ENCODE results near the gene RRBP1.

RRBP1 gene

DNA sequence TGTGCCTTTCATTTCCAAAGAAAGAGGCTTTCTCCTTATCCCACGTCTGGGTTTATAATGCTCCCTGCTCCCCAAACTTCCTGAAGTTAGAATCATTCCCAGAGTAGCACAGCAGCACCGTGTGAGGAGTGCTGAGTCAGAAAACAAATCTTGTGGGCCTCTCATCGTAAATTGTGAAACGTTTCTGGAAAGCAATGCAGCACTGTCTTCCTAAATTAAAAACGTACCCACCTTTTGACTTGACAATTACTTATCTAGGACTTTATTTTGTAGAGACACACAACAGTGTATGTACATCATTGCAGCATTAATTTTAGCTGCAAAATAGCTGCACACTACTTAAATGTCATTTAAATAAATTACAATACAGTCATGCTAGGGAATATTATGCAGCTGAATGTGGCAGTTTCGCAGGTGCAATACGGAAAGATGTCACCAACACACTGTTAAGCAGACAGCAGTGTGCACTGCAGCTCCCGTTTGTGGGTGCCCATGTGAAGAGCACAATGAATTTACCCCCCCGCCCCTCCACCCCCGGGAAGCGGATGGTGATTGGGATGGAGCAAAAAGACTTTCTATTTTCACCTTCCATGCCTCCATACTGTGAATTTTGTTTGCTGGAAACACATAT lies 30.8 kb downstream of the RRBP1 start:
- Histone ChIP-seq H3K4me3 (ENCODE audit: low read length) (no peak overlapping the region), H3K9me3 (ENCODE audit: insufficient read depth, low read length) (no peaks in the 10 kb centered on the region), H3K27me3 (ENCODE audit: low read depth, low read length) (no peaks in the 10 kb centered on the region), H3K79me2 (ENCODE audit: low read length) (no peaks in the 10 kb centered on the region), H3K9ac (ENCODE audit: low read length) (no peak overlapping the region), H3K27ac (ENCODE audit: low read length) (no peak overlapping the region), H3K4me1 (ENCODE audit: low read length) (peaks cover 9% of the 10 kb centered on the region), H4K20me1 (ENCODE audit: insufficient read depth, low read length) (peaks cover 18% of the 10 kb centered on the region), H3K4me2 (ENCODE audit: low read length) (no peak overlapping the region), H2AFZ (ENCODE audit: low read depth, low read length) (no peak overlapping the region), H3K36me3 (replicated peaks; ENCODE audit: low read depth, low read length) (no peaks in the 10 kb centered on the region)
- TF ChIP-seq EZH2phosphoT487 (IDR thresholded peaks at IDR 0.05; ENCODE audit: low read depth): no peak
- TF ChIP-seq, protein P1, sequence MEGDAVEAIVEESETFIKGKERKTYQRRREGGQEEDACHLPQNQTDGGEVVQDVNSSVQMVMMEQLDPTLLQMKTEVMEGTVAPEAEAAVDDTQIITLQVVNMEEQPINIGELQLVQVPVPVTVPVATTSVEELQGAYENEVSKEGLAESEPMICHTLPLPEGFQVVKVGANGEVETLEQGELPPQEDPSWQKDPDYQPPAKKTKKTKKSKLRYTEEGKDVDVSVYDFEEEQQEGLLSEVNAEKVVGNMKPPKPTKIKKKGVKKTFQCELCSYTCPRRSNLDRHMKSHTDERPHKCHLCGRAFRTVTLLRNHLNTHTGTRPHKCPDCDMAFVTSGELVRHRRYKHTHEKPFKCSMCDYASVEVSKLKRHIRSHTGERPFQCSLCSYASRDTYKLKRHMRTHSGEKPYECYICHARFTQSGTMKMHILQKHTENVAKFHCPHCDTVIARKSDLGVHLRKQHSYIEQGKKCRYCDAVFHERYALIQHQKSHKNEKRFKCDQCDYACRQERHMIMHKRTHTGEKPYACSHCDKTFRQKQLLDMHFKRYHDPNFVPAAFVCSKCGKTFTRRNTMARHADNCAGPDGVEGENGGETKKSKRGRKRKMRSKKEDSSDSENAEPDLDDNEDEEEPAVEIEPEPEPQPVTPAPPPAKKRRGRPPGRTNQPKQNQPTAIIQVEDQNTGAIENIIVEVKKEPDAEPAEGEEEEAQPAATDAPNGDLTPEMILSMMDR (IDR thresholded peaks at IDR 0.05; ENCODE audit: low read depth, low read length): no peak

DNA sequence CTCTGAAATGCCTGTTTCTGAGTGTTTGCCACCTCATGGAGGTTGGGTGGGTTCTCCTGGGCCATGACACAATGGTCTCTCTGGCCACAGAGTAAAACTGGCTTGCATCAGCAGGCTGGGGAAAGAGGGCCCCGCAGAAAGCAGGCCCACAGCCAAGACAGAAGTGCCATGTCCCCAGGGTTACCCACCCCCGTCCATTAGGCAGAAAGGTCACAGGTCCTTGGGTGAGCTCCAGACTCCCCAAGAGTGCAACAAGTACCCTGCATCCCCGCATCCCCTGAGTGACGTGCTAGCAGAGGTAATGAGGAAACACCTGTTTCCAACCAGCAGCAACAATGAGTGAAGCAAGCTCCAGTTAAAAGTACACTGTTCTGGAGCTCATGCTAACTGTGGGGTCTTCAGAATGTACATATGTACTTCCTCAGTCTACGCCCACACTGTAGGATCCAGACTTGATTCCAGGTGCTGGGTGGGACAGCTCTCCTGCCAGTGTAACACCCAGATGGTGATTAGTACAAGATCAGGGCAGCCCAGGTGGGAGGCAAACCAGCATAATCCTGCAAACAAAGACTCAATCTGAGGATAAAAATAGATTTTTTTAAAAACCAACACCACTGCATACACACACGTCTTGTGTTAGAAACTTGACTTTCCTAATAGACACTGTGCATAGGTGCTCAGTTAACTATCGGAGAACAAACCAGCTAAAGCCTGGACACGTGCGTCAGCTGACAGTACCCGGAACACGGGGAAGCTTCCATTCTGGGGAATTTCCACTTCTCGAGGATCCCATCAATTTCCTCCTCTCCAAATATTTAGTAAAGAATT lies 31.5 kb downstream of the RRBP1 start:
- Histone ChIP-seq H2AFZ (ENCODE audit: low read depth, low read length) (no peak overlapping the region), H3K79me2 (ENCODE audit: low read length) (no peaks in the 10 kb centered on the region), H3K9ac (ENCODE audit: low read length) (no peak overlapping the region), H3K36me3 (replicated peaks; ENCODE audit: low read depth, low read length) (no peaks in the 10 kb centered on the region), H4K20me1 (ENCODE audit: insufficient read depth, low read length) (peaks cover 18% of the 10 kb centered on the region), H3K9me3 (ENCODE audit: insufficient read depth, low read length) (no peaks in the 10 kb centered on the region), H3K27ac (ENCODE audit: low read length) (no peak overlapping the region), H3K4me1 (ENCODE audit: low read length) (peaks cover 9% of the 10 kb centered on the region), H3K27me3 (ENCODE audit: low read depth, low read length) (no peaks in the 10 kb centered on the region), H3K4me3 (ENCODE audit: low read length) (no peak overlapping the region), H3K4me2 (ENCODE audit: low read length) (no peak overlapping the region)
- no peak for TF ChIP-seq EZH2phosphoT487 (IDR thresholded peaks at IDR 0.05; ENCODE audit: low read depth)
- TF ChIP-seq, protein P1 (IDR thresholded peaks at IDR 0.05; ENCODE audit: low read depth, low read length): no peak

DNA sequence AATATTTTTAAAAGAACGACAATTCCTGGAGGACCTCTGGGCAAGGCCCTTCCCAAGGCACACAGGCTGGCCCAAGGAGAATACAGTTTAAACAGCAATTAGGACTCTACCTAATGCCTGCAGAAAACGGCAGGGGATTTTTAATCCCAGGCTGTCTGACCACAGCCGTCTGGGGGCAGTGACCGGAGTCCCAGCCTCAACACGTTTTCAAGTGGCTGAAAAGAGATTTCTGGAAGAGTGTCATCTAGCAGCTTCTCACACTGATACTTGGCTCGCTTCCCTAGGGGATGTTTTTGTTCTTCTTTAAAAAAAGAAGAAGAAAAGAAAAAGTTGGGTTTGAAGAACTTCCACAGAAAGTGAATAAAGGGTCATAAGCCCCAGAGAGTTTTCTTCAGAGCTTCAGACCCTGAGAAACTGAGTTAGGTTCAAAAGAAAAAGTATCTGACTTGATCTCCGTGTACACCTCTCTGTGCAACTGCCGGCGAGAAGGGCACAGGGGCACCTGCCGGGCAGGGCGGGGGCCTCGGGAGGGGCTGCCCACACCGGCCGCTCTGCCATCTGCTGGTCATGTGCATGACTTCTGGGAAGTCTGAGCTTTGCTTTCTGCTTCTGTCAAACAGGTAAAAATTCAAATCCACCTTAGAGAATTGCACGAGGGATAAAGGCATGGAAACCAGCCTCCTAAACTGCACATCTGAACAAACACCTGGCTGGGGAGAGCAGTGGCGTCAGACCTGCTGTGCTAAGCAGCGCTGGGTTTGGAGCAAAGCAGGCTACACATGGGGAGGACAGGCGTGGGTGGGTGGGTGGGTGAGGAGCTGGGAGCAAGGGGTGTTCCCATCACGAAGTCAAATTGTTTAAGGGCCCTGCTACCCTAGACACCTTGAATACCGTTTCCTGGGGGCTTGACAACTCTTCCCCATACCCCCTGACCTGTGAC lies 33.0 kb downstream of the RRBP1 start:
- Histone ChIP-seq H2AFZ (ENCODE audit: low read depth, low read length) (no peak overlapping the region), H3K9me3 (ENCODE audit: insufficient read depth, low read length) (no peaks in the 10 kb centered on the region), H3K36me3 (replicated peaks; ENCODE audit: low read depth, low read length) (no peaks in the 10 kb centered on the region), H3K27me3 (ENCODE audit: low read depth, low read length) (no peaks in the 10 kb centered on the region), H3K4me3 (ENCODE audit: low read length) (no peak overlapping the region), H3K4me2 (ENCODE audit: low read length) (peak overlapping the region; percentile 46), H3K27ac (ENCODE audit: low read length) (no peak overlapping the region), H3K9ac (ENCODE audit: low read length) (no peak overlapping the region), H3K4me1 (ENCODE audit: low read length) (peaks cover 14% of the 10 kb centered on the region), H4K20me1 (ENCODE audit: insufficient read depth, low read length) (peaks cover 23% of the 10 kb centered on the region), H3K79me2 (ENCODE audit: low read length) (no peaks in the 10 kb centered on the region)
- no peak for TF ChIP-seq EZH2phosphoT487 (IDR thresholded peaks at IDR 0.05; ENCODE audit: low read depth)
- TF ChIP-seq, protein P1 (IDR thresholded peaks at IDR 0.05; ENCODE audit: low read depth, low read length): peak; percentile 80

DNA sequence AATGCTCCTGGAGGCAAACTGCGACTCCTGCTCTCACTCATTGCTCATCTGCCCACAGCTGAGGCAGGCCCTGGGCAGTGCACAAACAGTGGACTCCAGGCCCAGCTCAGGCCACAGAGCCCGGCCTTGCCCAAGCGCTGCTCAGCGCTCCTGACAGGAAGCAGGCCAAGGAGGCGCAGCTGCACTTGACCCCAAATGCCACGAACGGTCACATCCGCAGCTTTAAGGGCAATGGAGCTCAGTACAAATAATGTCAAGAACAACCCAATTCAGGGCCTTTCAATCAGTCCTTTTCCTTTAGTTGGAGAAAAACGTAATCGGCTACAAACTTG lies 33.8 kb downstream of the RRBP1 start:
- no peak overlapping the region for H3K27ac ChIP-seq (ENCODE audit: low read length)

More for the DNA sequence above, 33.8 kb downstream of the RRBP1 start:
- Histone ChIP-seq H4K20me1 (ENCODE audit: insufficient read depth, low read length) (peaks cover 30% of the 10 kb centered on the region), H3K4me1 (ENCODE audit: low read length) (peaks cover 18% of the 10 kb centered on the region), H3K79me2 (ENCODE audit: low read length) (no peaks in the 10 kb centered on the region), H3K9me3 (ENCODE audit: insufficient read depth, low read length) (no peaks in the 10 kb centered on the region), H3K4me2 (ENCODE audit: low read length) (no peak overlapping the region), H2AFZ (ENCODE audit: low read depth, low read length) (no peak overlapping the region), H3K36me3 (replicated peaks; ENCODE audit: low read depth, low read length) (no peaks in the 10 kb centered on the region), H3K27me3 (ENCODE audit: low read depth, low read length) (no peaks in the 10 kb centered on the region), H3K4me3 (ENCODE audit: low read length) (no peak overlapping the region), H3K9ac (ENCODE audit: low read length) (no peak overlapping the region)
- no peak for TF ChIP-seq EZH2phosphoT487 (IDR thresholded peaks at IDR 0.05; ENCODE audit: low read depth)
- TF ChIP-seq, protein P1 (IDR thresholded peaks at IDR 0.05; ENCODE audit: low read depth, low read length): no peak

Data from OCI-LY3 (cell line).